Measurements from ENCODE around the gene EFCAB11.

DNA sequence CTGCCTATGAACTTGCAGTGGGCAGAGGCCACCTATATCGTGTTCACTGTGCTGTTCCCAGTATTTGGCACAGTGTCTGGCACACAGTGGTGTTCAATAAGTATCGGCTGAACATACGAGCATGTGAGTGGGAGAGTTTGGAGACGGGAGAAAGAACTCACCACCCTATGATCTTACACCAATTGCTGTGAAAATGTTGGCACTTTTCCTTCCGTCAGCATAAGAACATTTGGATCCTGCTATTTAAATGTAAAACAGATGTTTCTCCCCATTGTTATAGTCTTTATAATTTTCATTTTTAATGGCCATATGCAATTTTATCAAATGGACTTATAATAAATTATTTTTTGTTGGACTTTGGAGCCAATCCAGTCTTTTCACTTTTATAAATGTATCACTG, 144.4 kb downstream of the EFCAB11 start:
- TF ChIP-seq, protein P1, sequence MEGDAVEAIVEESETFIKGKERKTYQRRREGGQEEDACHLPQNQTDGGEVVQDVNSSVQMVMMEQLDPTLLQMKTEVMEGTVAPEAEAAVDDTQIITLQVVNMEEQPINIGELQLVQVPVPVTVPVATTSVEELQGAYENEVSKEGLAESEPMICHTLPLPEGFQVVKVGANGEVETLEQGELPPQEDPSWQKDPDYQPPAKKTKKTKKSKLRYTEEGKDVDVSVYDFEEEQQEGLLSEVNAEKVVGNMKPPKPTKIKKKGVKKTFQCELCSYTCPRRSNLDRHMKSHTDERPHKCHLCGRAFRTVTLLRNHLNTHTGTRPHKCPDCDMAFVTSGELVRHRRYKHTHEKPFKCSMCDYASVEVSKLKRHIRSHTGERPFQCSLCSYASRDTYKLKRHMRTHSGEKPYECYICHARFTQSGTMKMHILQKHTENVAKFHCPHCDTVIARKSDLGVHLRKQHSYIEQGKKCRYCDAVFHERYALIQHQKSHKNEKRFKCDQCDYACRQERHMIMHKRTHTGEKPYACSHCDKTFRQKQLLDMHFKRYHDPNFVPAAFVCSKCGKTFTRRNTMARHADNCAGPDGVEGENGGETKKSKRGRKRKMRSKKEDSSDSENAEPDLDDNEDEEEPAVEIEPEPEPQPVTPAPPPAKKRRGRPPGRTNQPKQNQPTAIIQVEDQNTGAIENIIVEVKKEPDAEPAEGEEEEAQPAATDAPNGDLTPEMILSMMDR (IDR thresholded peaks at IDR 0.05) = no peak
- TF ChIP-seq ZFX (IDR thresholded peaks at IDR 0.05; ENCODE audit: borderline replicate concordance) = no peak
